Keratinocyte (primary cell): ENCODE data around the gene ID4. TPM values are rescaled to one million over a fixed set of nuclear protein-coding genes. Genes with fewer than 3 reads are reported as not detected.

Source experiments
- DNase-seq: peaks from one replicate; pipeline ENCODE4 v3.0.0-alpha.2; 2011; ENCODE audit warnings: low read depth, missing footprints, low spot score
- FAIRE-seq: peaks from 2 replicates; lab custom pipeline; 2011; peaks lifted over from hg19 to GRCh38; lab: Jason Lieb, UNC
- H2AFZ ChIP-seq: 2 replicates; pipeline ENCODE4 v1.6.0; 2012; ENCODE audit warnings: low read length, control low read depth, inconsistent platforms; ENCODE audit not compliant: control insufficient read depth
- H3K27ac ChIP-seq: 2 replicates; pipeline ENCODE4 v1.5.1; 2011; ENCODE audit warnings: low read length; ENCODE audit not compliant: control insufficient read depth, insufficient read depth
- H3K27me3 ChIP-seq: 3 replicates; pipeline ENCODE4 v1.6.0; 2011; ENCODE audit warnings: low read length; ENCODE audit not compliant: control insufficient read depth, insufficient read depth; ENCODE audit errors: extremely low read depth
- H3K36me3 ChIP-seq, 2 experiments: 2 replicates in 1 of 2; 3 replicates in 1 of 2; pipeline ENCODE4 v1.5.1; 2011; ENCODE audit warnings: low read length in 2 of 2, mild to moderate bottlenecking in 1 of 2; ENCODE audit not compliant: control insufficient read depth in 2 of 2, insufficient read depth in 2 of 2; ENCODE audit errors: extremely low read depth in 1 of 2
- H3K4me1 ChIP-seq: 3 replicates; pipeline ENCODE4 v1.5.1; 2011; ENCODE audit warnings: low read length; ENCODE audit not compliant: control insufficient read depth, insufficient read depth; ENCODE audit errors: extremely low read depth
- H3K4me2 ChIP-seq: 3 replicates; pipeline ENCODE4 v1.6.0; 2011; ENCODE audit warnings: low read depth, low read length; ENCODE audit not compliant: control insufficient read depth, insufficient read depth; ENCODE audit errors: extremely low read depth
- H3K4me3 ChIP-seq, 3 experiments: fragments of 200-600 bp in 1 of 3; sonication (generic) in 1 of 3; 2 replicates in 2 of 3; 3 replicates in 1 of 3; pipeline ENCODE4 v1.5.1; 2011 to 2016; ENCODE audit warnings: low read length in 3 of 3, mild to moderate bottlenecking in 3 of 3, control low read depth in 2 of 3, inconsistent platforms in 1 of 3, low read depth in 1 of 3, mixed read lengths in 1 of 3, mixed run types in 1 of 3, moderate library complexity in 1 of 3; ENCODE audit not compliant: control insufficient read depth in 2 of 3, insufficient read depth in 2 of 3; ENCODE audit errors: extremely low read depth in 1 of 3
- H3K79me2 ChIP-seq: 2 replicates; pipeline ENCODE4 v1.6.0; 2012; ENCODE audit warnings: low read length; ENCODE audit not compliant: control insufficient read depth, insufficient read depth
- H3K9ac ChIP-seq: 3 replicates; pipeline ENCODE4 v1.6.0; 2011; ENCODE audit warnings: low read length; ENCODE audit not compliant: control insufficient read depth, insufficient read depth; ENCODE audit errors: extremely low read depth
- H3K9me1 ChIP-seq: 3 replicates; pipeline ENCODE4 v1.6.0; 2011; ENCODE audit warnings: low read length; ENCODE audit not compliant: control insufficient read depth, insufficient read depth; ENCODE audit errors: extremely low read depth
- H3K9me3 ChIP-seq: 2 replicates; pipeline ENCODE4 v1.5.1; 2012; ENCODE audit warnings: low read depth, low read length; ENCODE audit not compliant: control insufficient read depth
- H4K20me1 ChIP-seq: 3 replicates; pipeline ENCODE4 v1.6.0; 2011; ENCODE audit warnings: low read length; ENCODE audit not compliant: control insufficient read depth, insufficient read depth; ENCODE audit errors: extremely low read depth
- CTCF ChIP-seq, 3 experiments: IDR thresholded peaks in 1 of 3; conservative IDR thresholded peaks in 1 of 3; optimal IDR thresholded peaks in 1 of 3; 2 replicates in 2 of 3; 3 replicates in 1 of 3; pipeline versions ENCODE3 to v1.5.1; 2011; ENCODE audit warnings: low read length in 3 of 3, mild to moderate bottlenecking in 3 of 3, moderate library complexity in 2 of 3, control low read depth in 1 of 3, inconsistent platforms in 1 of 3; ENCODE audit not compliant: insufficient read depth in 2 of 3; ENCODE audit errors: extremely low read depth in 1 of 3
- EZH2 ChIP-seq: IDR thresholded peaks from one replicate; pipeline ENCODE4 v1.6.1; 2012; ENCODE audit warnings: inconsistent platforms, mild to moderate bottlenecking, low read length, moderate library complexity
- dilution Hi-C: fragments of 300-500 bp; cut with MboI; formaldehyde crosslinking; loops from one replicate; pipeline ENCODE4 v1.7.0; 2020; ENCODE audit warnings: low sequenced_read_pairs; ENCODE audit not compliant: extremely low pct_ligation_motif_present
- polyA plus RNA-seq, 5 experiments: library from polyadenylated mRNA; depleted of rRNA in 3 of 5; stranded (reverse) in 3 of 5; stranded (forward) in 1 of 5; unstranded in 1 of 5; fragments of >200 nt; gene quantifications; 1 replicate in 1 of 5; 2 replicates in 3 of 5; 3 replicates in 1 of 5; pipeline versions ENCODE4 v1.2.1 to v1.2.3, GENCODE V29; 2011 to 2012; ENCODE audit warnings: missing spikeins in 2 of 5, low read depth in 1 of 5, low replicate concordance in 1 of 5

ID4 gene
- polyA plus RNA-seq, 1 donor (not counting 4 experiments of a cell fraction or from before 2014, with no cell fraction given): 0.41 TPM

DNA sequence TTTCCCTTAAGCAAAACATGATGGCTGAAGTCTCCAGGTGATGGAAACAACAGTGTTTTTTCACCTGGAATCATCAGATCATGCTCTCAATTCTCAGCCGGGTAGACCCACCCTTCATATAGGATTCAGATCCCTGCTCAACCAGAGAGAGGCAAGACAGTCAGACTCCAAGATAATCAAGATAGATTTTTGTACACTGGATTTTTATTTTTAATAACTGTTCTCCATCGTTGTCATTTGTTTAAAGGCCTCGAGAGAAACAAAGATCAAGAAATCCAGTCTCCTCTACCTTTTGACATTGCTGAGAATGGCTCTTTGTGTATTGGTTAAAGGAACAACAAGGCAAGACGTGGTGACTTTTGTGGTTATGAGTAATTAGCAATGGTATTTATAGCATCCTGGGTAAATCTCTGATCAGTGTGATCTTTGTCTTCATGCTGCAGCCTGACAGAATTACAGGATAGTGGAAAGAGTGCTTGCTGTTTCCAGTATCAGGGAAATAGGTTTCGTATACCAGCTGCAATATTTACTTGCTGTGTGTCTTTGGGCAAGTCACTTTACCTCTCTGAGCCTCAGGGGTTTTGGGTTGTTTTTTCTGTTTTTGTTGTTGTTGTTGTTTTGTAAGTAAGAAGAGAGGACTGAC, 29.9 kb downstream of the ID4 start:
- Histone ChIP-seq H3K27me3 (no peaks in the 10 kb centered on the region), H3K9ac (no peak overlapping the region), H3K9me1 (no peaks in the 10 kb centered on the region), H3K36me3 (no peaks in the 10 kb centered on the region), H3K4me1 (peaks cover 12% of the 10 kb centered on the region), H3K27ac (no peak overlapping the region), H4K20me1 (no peaks in the 10 kb centered on the region), H3K4me3 (no peak overlapping the region), H2AFZ (no peak overlapping the region), H3K79me2 (no peaks in the 10 kb centered on the region), H3K9me3 (no peaks in the 10 kb centered on the region), H3K4me2 (no peak overlapping the region)
- TF ChIP-seq CTCF (optimal IDR thresholded peaks at IDR 0.05 in 1 of 3, IDR thresholded peaks at IDR 0.05 in 1 of 3, conservative IDR thresholded peaks at IDR 0.05 in 1 of 3; ENCODE audit: extremely low read depth in 1 of 3, insufficient read depth in 2 of 3, low read length in 3 of 3) (no peak), EZH2 (no peak)
- peak; percentile 26 for DNase-seq
- dilution Hi-C loops: no loop called here
- peak; percentile 96 for FAIRE-seq

DNA sequence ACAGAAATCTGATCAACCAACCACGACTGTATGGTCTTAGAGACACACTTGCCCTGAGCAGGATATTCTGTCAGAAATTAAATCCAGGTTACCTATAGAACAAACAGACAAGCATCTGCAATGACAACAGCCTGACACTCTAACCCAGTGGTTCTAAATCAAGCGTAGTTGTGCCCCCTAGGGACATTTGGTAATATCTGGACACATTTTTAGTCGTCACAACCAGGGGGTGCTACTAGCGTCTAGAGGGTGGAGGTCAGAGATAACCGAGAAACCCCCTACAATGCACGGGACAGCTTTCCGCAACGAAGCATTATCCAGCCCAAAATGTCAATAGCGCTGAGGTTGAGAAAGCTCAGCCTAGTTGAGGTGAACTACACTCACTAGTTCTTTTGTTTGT, 32.3 kb downstream of the ID4 start:
- Histone ChIP-seq H3K4me2 (no peak overlapping the region), H3K27ac (no peak overlapping the region), H3K9me1 (no peaks in the 10 kb centered on the region), H3K79me2 (no peaks in the 10 kb centered on the region), H4K20me1 (no peaks in the 10 kb centered on the region), H3K27me3 (no peaks in the 10 kb centered on the region), H3K9me3 (no peaks in the 10 kb centered on the region), H3K4me3 (no peak overlapping the region), H3K36me3 (no peaks in the 10 kb centered on the region), H3K9ac (no peak overlapping the region), H2AFZ (no peak overlapping the region), H3K4me1 (peaks cover 12% of the 10 kb centered on the region)
- dilution Hi-C loops: no loop called here
- no peak for TF ChIP-seq CTCF (optimal IDR thresholded peaks at IDR 0.05 in 1 of 3, IDR thresholded peaks at IDR 0.05 in 1 of 3, conservative IDR thresholded peaks at IDR 0.05 in 1 of 3; ENCODE audit: extremely low read depth in 1 of 3, insufficient read depth in 2 of 3, low read length in 3 of 3)
- no peak for TF ChIP-seq EZH2
- FAIRE-seq (no peak), DNase-seq (no peak)
